Ascending aorta (tissue), 2 donors: ENCODE data around the gene CSPG5. TPM values are rescaled to one million over a fixed set of nuclear protein-coding genes. Genes with fewer than 3 reads are reported as not detected.

Experiments used
- DNase-seq, 2 donors: peaks; one replicate each; pipeline ENCODE4 v3.0.0-alpha.2; 2019; ENCODE audit warnings: low spot score in 2 of 2
- H3K27ac ChIP-seq, 2 donors: fragments of 200-600 bp; sonication (generic); one replicate each; pipeline ENCODE4 v1.5.1; 2016 to 2017; ENCODE audit warnings: mild to moderate bottlenecking in 1 of 2
- H3K27me3 ChIP-seq: fragments of 200-600 bp; sonication (generic); one replicate; pipeline ENCODE4 v1.5.1; 2017
- H3K36me3 ChIP-seq, 2 donors: fragments of 200-600 bp; sonication (generic); one replicate each; pipeline ENCODE4 v1.5.1; 2016
- H3K4me1 ChIP-seq, 2 donors: fragments of 200-600 bp; sonication (generic); one replicate each; pipeline ENCODE4 v1.5.1; 2016 to 2017; ENCODE audit warnings: mild to moderate bottlenecking in 1 of 2
- H3K4me3 ChIP-seq, 2 donors: fragments of 200-600 bp; sonication (generic); one replicate each; pipeline ENCODE4 v1.5.1; 2016 to 2017; ENCODE audit warnings: mild to moderate bottlenecking in 1 of 2
- H3K9me3 ChIP-seq, 2 donors: fragments of 200-600 bp; sonication (generic); one replicate each; pipeline ENCODE4 v1.5.1; 2016
- CTCF ChIP-seq, 3 experiments: fragments of 200-600 bp in 2 of 3; fragments of 450-650 bp in 1 of 3; sonication (generic) in 2 of 3; IDR thresholded peaks; one replicate each; pipeline ENCODE4 v1.5.1; 2016 to 2019; ENCODE audit warnings: antibody characterized with exemption in 3 of 3, mild to moderate bottlenecking in 1 of 3, moderate library complexity in 1 of 3
- intact Hi-C: fragments of 100-400 bp; cut with DNase I; formaldehyde crosslinking; loops from one replicate; pipeline ENCODE4 v1.15.1; 2023
- total RNA-seq: library from RNA; depleted of rRNA; stranded (reverse); fragments of >200 nt; gene quantifications from one replicate; pipeline ENCODE4 v1.1.0, GENCODE V29; 2016

The CSPG5 gene
- total RNA-seq, 1 donor from 2014 or later, result 1.7 TPM

- Histone ChIP-seq H3K4me3 (no peak overlapping the region), H3K9me3 (no peaks in the 10 kb centered on the region), H3K4me1 (no peaks in the 10 kb centered on the region), H3K36me3 (no peaks in the 10 kb centered on the region), H3K27me3 (no peaks in the 10 kb centered on the region), H3K27ac (no peak overlapping the region)
- no peak for DNase-seq
- TF ChIP-seq CTCF (IDR thresholded peaks at IDR 0.05), result no peak
- intact Hi-C loops, result no loop called here
These were observed 9.8 kb downstream of the CSPG5 start for GRCh38 chr3:47568901-47569300.

- intact Hi-C loops, result no loop called here
- H3K27me3 ChIP-seq, result no peaks in the 10 kb centered on the region
- no peak overlapping the region for H3K27ac ChIP-seq
- no peak for TF ChIP-seq CTCF (IDR thresholded peaks at IDR 0.05)
- DNase-seq, result no peak
- no peak overlapping the region for H3K4me3 ChIP-seq
- H3K9me3 ChIP-seq, result no peaks in the 10 kb centered on the region
- H3K4me1 ChIP-seq, result no peaks in the 10 kb centered on the region
- H3K36me3 ChIP-seq, result no peaks in the 10 kb centered on the region
These were observed 11.5 kb downstream of the CSPG5 start for GRCh38 chr3:47567149-47567548.

- intact Hi-C loops, result no loop called here
- Histone ChIP-seq H3K4me3 (no peak overlapping the region), H3K9me3 (no peaks in the 10 kb centered on the region), H3K36me3 (no peaks in the 10 kb centered on the region), H3K27ac (no peak overlapping the region), H3K27me3 (no peaks in the 10 kb centered on the region), H3K4me1 (no peaks in the 10 kb centered on the region)
- no peak for DNase-seq
- TF ChIP-seq CTCF (IDR thresholded peaks at IDR 0.05), result no peak
These were observed 12.0 kb downstream of the CSPG5 start for GRCh38 chr3:47566667-47567066.

- intact Hi-C loops, result no loop called here
These were observed 12.7 kb downstream of the CSPG5 start for GRCh38 chr3:47565734-47566550.

GRCh38 chr3:47556351-47556750 lies 22.3 kb downstream of the CSPG5 start:
- intact Hi-C loops, result no loop called here
- Histone ChIP-seq H3K36me3 (no peaks in the 10 kb centered on the region), H3K27ac (no peak overlapping the region)

More at GRCh38 chr3:47565734-47566550, 12.7 kb downstream of the CSPG5 start:
- no peak for DNase-seq
- Histone ChIP-seq H3K9me3 (no peaks in the 10 kb centered on the region), H3K4me1 (no peaks in the 10 kb centered on the region), H3K27ac (no peak overlapping the region), H3K4me3 (no peak overlapping the region), H3K36me3 (no peaks in the 10 kb centered on the region), H3K27me3 (no peaks in the 10 kb centered on the region)
- TF ChIP-seq CTCF (IDR thresholded peaks at IDR 0.05), result no peak

More at GRCh38 chr3:47556351-47556750, 22.3 kb downstream of the CSPG5 start:
- Histone ChIP-seq H3K9me3 (no peaks in the 10 kb centered on the region), H3K4me3 (no peak overlapping the region), H3K4me1 (no peaks in the 10 kb centered on the region), H3K27me3 (no peaks in the 10 kb centered on the region)
- TF ChIP-seq CTCF (IDR thresholded peaks at IDR 0.05), result no peak
- DNase-seq, result no peak
